Osteocyte (in vitro differentiated cells): ENCODE results near the gene CBFB. TPM values are rescaled to one million over a fixed set of nuclear protein-coding genes. Genes with fewer than 3 reads are reported as not detected.

Experiments
- DNase-seq: peaks from one replicate; pipeline ENCODE4 v3.0.0; 2021; ENCODE audit warnings: mixed read lengths; ENCODE audit not compliant: unreplicated experiment; ENCODE audit errors: extremely low spot score
- H3K27ac Mint-ChIP-seq: one replicate; pipeline ENCODE4 v1.8.0; 2021; ENCODE audit warnings: mild to moderate bottlenecking, mixed read lengths; ENCODE audit not compliant: unreplicated experiment
- H3K27me3 Mint-ChIP-seq: one replicate; pipeline ENCODE4 v1.8.0; 2021; ENCODE audit warnings: mixed read lengths; ENCODE audit not compliant: unreplicated experiment
- H3K36me3 Mint-ChIP-seq: one replicate; pipeline ENCODE4 v1.8.0; 2021; ENCODE audit warnings: mixed read lengths; ENCODE audit not compliant: unreplicated experiment
- H3K4me1 Mint-ChIP-seq: one replicate; pipeline ENCODE4 v1.8.0; 2021; ENCODE audit warnings: mixed read lengths; ENCODE audit not compliant: unreplicated experiment
- H3K4me3 Mint-ChIP-seq: one replicate; pipeline ENCODE4 v1.8.0; 2021; ENCODE audit warnings: mild to moderate bottlenecking, moderate library complexity, mixed read lengths; ENCODE audit not compliant: unreplicated experiment
- H3K9me3 Mint-ChIP-seq: one replicate; pipeline ENCODE4 v1.8.0; 2021; ENCODE audit warnings: mixed read lengths; ENCODE audit not compliant: unreplicated experiment
- CTCF ChIP-seq: fragments of 200-600 bp; sonication (generic); IDR thresholded peaks from 2 replicates; pipeline ENCODE4 v1.5.0; 2021; ENCODE audit warnings: antibody characterized with exemption, mild to moderate bottlenecking, moderate library complexity
- total RNA-seq: library from RNA; stranded (reverse); gene quantifications from 2 replicates; pipeline ENCODE4 v1.2.1, GENCODE V29; 2021

Gene CBFB
- total RNA-seq, 1 donor from 2014 or later: 75.2 TPM

- Mint-ChIP-seq H3K9me3 (no peaks in the 10 kb centered on the region), H3K36me3 (peaks cover 3% of the 10 kb centered on the region), H3K27ac (peak overlapping the region; percentile 80), H3K27me3 (no peaks in the 10 kb centered on the region), H3K4me1 (peaks cover 30% of the 10 kb centered on the region), H3K4me3 (peak overlapping the region; percentile 68)
- no peak for DNase-seq
- TF ChIP-seq CTCF: no peak
These were observed 718 bp upstream of the CBFB start for GRCh38 chr16:67028167-67028695.

- peak; percentile 87 for DNase-seq
- Mint-ChIP-seq H3K27ac (peak overlapping the region; percentile 95), H3K27me3 (no peaks in the 10 kb centered on the region), H3K4me1 (peaks cover 32% of the 10 kb centered on the region), H3K36me3 (peaks cover 6% of the 10 kb centered on the region), H3K4me3 (peak overlapping the region; percentile 88), H3K9me3 (no peaks in the 10 kb centered on the region)
- no peak for TF ChIP-seq CTCF
These were observed 526 bp downstream of the CBFB start for GRCh38 chr16:67029254-67030096.

GRCh38 chr16:67030221-67030962, 1.4 kb downstream of the CBFB start:
- Mint-ChIP-seq H3K9me3 (no peaks in the 10 kb centered on the region), H3K36me3 (peaks cover 7% of the 10 kb centered on the region), H3K27me3 (no peaks in the 10 kb centered on the region), H3K4me1 (peaks cover 37% of the 10 kb centered on the region), H3K27ac (peak overlapping the region; percentile 95), H3K4me3 (peak overlapping the region; percentile 88)
- no peak for TF ChIP-seq CTCF
- DNase-seq: no peak

- Mint-ChIP-seq H3K27ac (peak overlapping the region; percentile 56), H3K9me3 (no peaks in the 10 kb centered on the region), H3K4me1 (peaks cover 43% of the 10 kb centered on the region), H3K36me3 (peaks cover 11% of the 10 kb centered on the region), H3K4me3 (no peak overlapping the region), H3K27me3 (no peaks in the 10 kb centered on the region)
- no peak for TF ChIP-seq CTCF
- no peak for DNase-seq
These were observed 5.5 kb downstream of the CBFB start for GRCh38 chr16:67034487-67034886.

GRCh38 chr16:67035364-67035763, 6.4 kb downstream of the CBFB start:
- DNase-seq: no peak
- Mint-ChIP-seq H3K27ac (peak overlapping the region; percentile 24), H3K4me3 (no peak overlapping the region), H3K36me3 (peaks cover 13% of the 10 kb centered on the region), H3K27me3 (no peaks in the 10 kb centered on the region), H3K9me3 (no peaks in the 10 kb centered on the region), H3K4me1 (peaks cover 39% of the 10 kb centered on the region)
- TF ChIP-seq CTCF: no peak
